GM23338 (cell line): Measurements from ENCODE around the gene KCTD8. TPM values are rescaled to one million over a fixed set of nuclear protein-coding genes. Genes with fewer than 3 reads are reported as not detected.

Source experiments
- ATAC-seq: fragments of 200-7000 bp; cut with Tn5 transposase; 3 replicates; pipeline ENCODE4 v1.9.1; 2020
- DNase-seq: peaks from one replicate; pipeline ENCODE4 v3.0.0-alpha.2; 2015; ENCODE audit warnings: low spot score
- H2AFZ ChIP-seq: fragments of 200-600 bp; sonication (generic); 2 replicates; pipeline ENCODE4 v1.8.0; 2016; ENCODE audit warnings: antibody characterized with exemption, mild to moderate bottlenecking, moderate library complexity
- H3F3A ChIP-seq: fragments of 200-600 bp; sonication (generic); replicated peaks from 2 replicates; pipeline ENCODE4 v1.8.0; 2017; ENCODE audit warnings: antibody characterized with exemption, mixed run types, low read depth
- H3K27ac ChIP-seq: fragments of 200-600 bp; sonication (generic); 2 replicates; pipeline ENCODE4 v1.6.1; 2016; ENCODE audit warnings: low read depth
- H3K27me3 ChIP-seq: fragments of 200-600 bp; sonication (generic); 2 replicates; pipeline ENCODE4 v1.8.0; 2016; ENCODE audit warnings: mild to moderate bottlenecking, mixed run types, moderate library complexity; ENCODE audit not compliant: insufficient read depth
- H3K36me3 ChIP-seq: fragments of 200-600 bp; sonication (generic); 2 replicates; pipeline ENCODE4 v1.8.0; 2016; ENCODE audit warnings: mild to moderate bottlenecking; ENCODE audit not compliant: insufficient read depth
- H3K4me1 ChIP-seq: fragments of 200-600 bp; sonication (generic); 2 replicates; pipeline ENCODE4 v1.8.0; 2016; ENCODE audit warnings: mild to moderate bottlenecking, moderate library complexity; ENCODE audit not compliant: insufficient read depth
- H3K4me2 ChIP-seq: fragments of 200-600 bp; sonication (generic); 2 replicates; pipeline ENCODE4 v1.7.1; 2017; ENCODE audit warnings: mixed run types
- H3K4me3 ChIP-seq: fragments of 200-600 bp; sonication (generic); 2 replicates; pipeline ENCODE4 v1.6.1; 2016; ENCODE audit warnings: mixed run types
- H3K79me2 ChIP-seq: fragments of 200-600 bp; sonication (generic); replicated peaks from 2 replicates; pipeline ENCODE4 v1.8.0; 2017; ENCODE audit warnings: mild to moderate bottlenecking; ENCODE audit not compliant: insufficient read depth
- H3K9me2 ChIP-seq: fragments of 200-600 bp; sonication (generic); 2 replicates; pipeline ENCODE4 v1.8.0; 2017; ENCODE audit not compliant: insufficient read depth
- H4K20me1 ChIP-seq: fragments of 200-600 bp; sonication (generic); replicated peaks from 2 replicates; pipeline ENCODE4 v1.8.0; 2017; ENCODE audit warnings: mild to moderate bottlenecking; ENCODE audit not compliant: insufficient read depth
- H3K27ac Mint-ChIP-seq: 2 replicates; pipeline ENCODE4 v1.8.0; 2020; ENCODE audit warnings: inconsistent platforms, mild to moderate bottlenecking, moderate library complexity, mixed read lengths
- H3K27me3 Mint-ChIP-seq: 3 replicates; pipeline ENCODE4 v1.8.0; 2022; ENCODE audit warnings: low read depth, mild to moderate bottlenecking, moderate library complexity, mixed read lengths, inconsistent platforms; ENCODE audit not compliant: insufficient read depth, poor library complexity
- H3K36me3 Mint-ChIP-seq: 3 replicates; pipeline ENCODE4 v1.8.0; 2021; ENCODE audit warnings: low read depth, mild to moderate bottlenecking, inconsistent platforms, moderate library complexity, mixed read lengths
- H3K4me1 Mint-ChIP-seq: 3 replicates; pipeline ENCODE4 v1.8.0; 2020; ENCODE audit warnings: mild to moderate bottlenecking, inconsistent platforms, mixed read lengths
- H3K4me3 Mint-ChIP-seq: 3 replicates; pipeline ENCODE4 v1.8.0; 2021; ENCODE audit warnings: moderate library complexity, mild to moderate bottlenecking, inconsistent platforms, mixed read lengths
- H3K9me3 Mint-ChIP-seq: 3 replicates; pipeline ENCODE4 v1.8.0; 2020; ENCODE audit warnings: moderate library complexity, mild to moderate bottlenecking, inconsistent platforms, mixed read lengths
- CREB1 ChIP-seq: fragments of 250-450 bp; sonication (Bioruptor Pico); IDR thresholded peaks from 2 replicates; pipeline ENCODE4 v1.5.0; 2020; ENCODE audit warnings: low read depth, mild to moderate bottlenecking, moderate library complexity
- EZH2phosphoT487 ChIP-seq: fragments of 200-600 bp; sonication (generic); IDR thresholded peaks from one replicate; pipeline ENCODE4 v1.8.1; 2018; ENCODE audit warnings: antibody characterized with exemption; ENCODE audit not compliant: unreplicated experiment
- POLR2AphosphoS5 ChIP-seq: IDR thresholded peaks from 2 replicates; pipeline ENCODE4 v1.6.1; 2016; ENCODE audit warnings: antibody characterized with exemption, low read depth
- STAT1 ChIP-seq: IDR thresholded peaks from one replicate; pipeline ENCODE4 v1.6.1; 2016; ENCODE audit warnings: antibody characterized with exemption; ENCODE audit not compliant: unreplicated experiment
- ZNF331 ChIP-seq: fragments of 250-450 bp; sonication (Bioruptor Pico); IDR thresholded peaks from 2 replicates; pipeline ENCODE4 v1.5.0; 2020; ENCODE audit warnings: low read depth, mild to moderate bottlenecking, moderate library complexity
- polyA plus RNA-seq: library from polyadenylated mRNA; unstranded; fragments of >200 nt; fragmentation: Nextera tagmentation; extraction: Ambion mirVana; gene quantifications from 2 replicates; pipeline ENCODE4 v1.2.1, GENCODE V29; 2016
- total RNA-seq: library from RNA; depleted of rRNA; stranded (reverse); fragments of >200 nt; shearing (Covaris generic); gene quantifications from 2 replicates; pipeline ENCODE4 v1.2.3, GENCODE V29; 2014
- TF ChIP-seq, protein P1 (sequence below): fragments of 250-450 bp; sonication (Bioruptor Pico); IDR thresholded peaks from 2 replicates; pipeline ENCODE4 v1.5.0; 2020; ENCODE audit warnings: mild to moderate bottlenecking, moderate library complexity
- TF ChIP-seq, protein P2 (sequence below): IDR thresholded peaks from 2 replicates; pipeline ENCODE4 v1.6.1; 2016; ENCODE audit warnings: antibody characterized with exemption
- TF ChIP-seq, protein P3 (sequence below), 2 experiments: fragments of 200-600 bp in 1 of 2; sonication (generic) in 1 of 2; conservative IDR thresholded peaks; 2 replicates each; pipeline versions ENCODE4 v1.5.1 to v1.6.1; 2016 to 2017; ENCODE audit warnings: antibody characterized with exemption in 2 of 2, low read depth in 2 of 2, mild to moderate bottlenecking in 2 of 2, moderate library complexity in 1 of 2
- TF ChIP-seq, protein P4 (sequence below): IDR thresholded peaks from one replicate; pipeline ENCODE4 v1.6.1; 2018; ENCODE audit warnings: antibody characterized with exemption; ENCODE audit not compliant: unreplicated experiment

KCTD8 gene
- total and polyA plus RNA-seq, 2 experiments from 2014 or later: 2.8 to 5.0 TPM

DNA sequence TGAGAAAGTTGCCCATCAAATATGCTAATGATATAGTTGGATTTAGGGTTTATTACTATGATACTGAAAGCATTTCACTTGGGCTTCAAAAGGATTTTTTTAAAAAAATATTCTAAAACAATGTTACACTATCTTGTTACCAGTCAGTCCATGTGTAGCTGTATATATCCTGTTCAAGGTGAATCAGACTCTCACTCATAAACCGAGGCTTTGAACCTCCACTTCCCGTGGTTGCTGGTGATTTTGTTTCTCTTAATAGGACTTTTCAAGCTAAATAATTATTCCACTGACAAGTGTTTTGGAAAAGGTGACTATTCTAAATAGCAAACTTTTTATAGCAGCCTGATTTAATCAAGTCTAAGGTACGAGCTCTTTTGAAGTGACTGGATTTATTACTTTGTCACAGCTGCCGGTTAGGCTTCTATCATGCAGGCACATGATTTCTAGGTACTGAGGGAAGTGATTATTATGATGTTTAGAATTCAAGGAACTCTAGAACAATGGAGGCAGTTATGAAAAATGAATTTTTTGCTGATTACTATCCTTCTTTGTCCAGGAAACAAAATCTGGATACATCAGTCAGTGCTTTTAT, 287.7 kb downstream of the KCTD8 start:
- H3K9me3 Mint-ChIP-seq: no peaks in the 10 kb centered on the region
- Histone ChIP-seq H3K4me3 (no peak overlapping the region), H3K27me3 (no peaks in the 10 kb centered on the region), H3K9me2 (peaks cover 2% of the 10 kb centered on the region; the same call in 1 of the 2 replicates), H3F3A (no peaks in the 10 kb centered on the region), H3K4me1 (no peaks in the 10 kb centered on the region), H3K36me3 (no peaks in the 10 kb centered on the region), H2AFZ (no peak overlapping the region), H3K79me2 (no peaks in the 10 kb centered on the region), H3K4me2 (no peak overlapping the region), H3K27ac (no peak overlapping the region), H4K20me1 (no peaks in the 10 kb centered on the region)
- no peak for ATAC-seq
- H3K4me3 Mint-ChIP-seq: no peak overlapping the region
- no peaks in the 10 kb centered on the region for H3K4me1 Mint-ChIP-seq
- TF ChIP-seq ZNF331 (CRISPR knock-in tag) (no peak), POLR2AphosphoS5 (no peak), EZH2phosphoT487 (no peak), STAT1 (no peak), CREB1 (CRISPR knock-in tag) (no peak)
- TF ChIP-seq, protein P1, sequence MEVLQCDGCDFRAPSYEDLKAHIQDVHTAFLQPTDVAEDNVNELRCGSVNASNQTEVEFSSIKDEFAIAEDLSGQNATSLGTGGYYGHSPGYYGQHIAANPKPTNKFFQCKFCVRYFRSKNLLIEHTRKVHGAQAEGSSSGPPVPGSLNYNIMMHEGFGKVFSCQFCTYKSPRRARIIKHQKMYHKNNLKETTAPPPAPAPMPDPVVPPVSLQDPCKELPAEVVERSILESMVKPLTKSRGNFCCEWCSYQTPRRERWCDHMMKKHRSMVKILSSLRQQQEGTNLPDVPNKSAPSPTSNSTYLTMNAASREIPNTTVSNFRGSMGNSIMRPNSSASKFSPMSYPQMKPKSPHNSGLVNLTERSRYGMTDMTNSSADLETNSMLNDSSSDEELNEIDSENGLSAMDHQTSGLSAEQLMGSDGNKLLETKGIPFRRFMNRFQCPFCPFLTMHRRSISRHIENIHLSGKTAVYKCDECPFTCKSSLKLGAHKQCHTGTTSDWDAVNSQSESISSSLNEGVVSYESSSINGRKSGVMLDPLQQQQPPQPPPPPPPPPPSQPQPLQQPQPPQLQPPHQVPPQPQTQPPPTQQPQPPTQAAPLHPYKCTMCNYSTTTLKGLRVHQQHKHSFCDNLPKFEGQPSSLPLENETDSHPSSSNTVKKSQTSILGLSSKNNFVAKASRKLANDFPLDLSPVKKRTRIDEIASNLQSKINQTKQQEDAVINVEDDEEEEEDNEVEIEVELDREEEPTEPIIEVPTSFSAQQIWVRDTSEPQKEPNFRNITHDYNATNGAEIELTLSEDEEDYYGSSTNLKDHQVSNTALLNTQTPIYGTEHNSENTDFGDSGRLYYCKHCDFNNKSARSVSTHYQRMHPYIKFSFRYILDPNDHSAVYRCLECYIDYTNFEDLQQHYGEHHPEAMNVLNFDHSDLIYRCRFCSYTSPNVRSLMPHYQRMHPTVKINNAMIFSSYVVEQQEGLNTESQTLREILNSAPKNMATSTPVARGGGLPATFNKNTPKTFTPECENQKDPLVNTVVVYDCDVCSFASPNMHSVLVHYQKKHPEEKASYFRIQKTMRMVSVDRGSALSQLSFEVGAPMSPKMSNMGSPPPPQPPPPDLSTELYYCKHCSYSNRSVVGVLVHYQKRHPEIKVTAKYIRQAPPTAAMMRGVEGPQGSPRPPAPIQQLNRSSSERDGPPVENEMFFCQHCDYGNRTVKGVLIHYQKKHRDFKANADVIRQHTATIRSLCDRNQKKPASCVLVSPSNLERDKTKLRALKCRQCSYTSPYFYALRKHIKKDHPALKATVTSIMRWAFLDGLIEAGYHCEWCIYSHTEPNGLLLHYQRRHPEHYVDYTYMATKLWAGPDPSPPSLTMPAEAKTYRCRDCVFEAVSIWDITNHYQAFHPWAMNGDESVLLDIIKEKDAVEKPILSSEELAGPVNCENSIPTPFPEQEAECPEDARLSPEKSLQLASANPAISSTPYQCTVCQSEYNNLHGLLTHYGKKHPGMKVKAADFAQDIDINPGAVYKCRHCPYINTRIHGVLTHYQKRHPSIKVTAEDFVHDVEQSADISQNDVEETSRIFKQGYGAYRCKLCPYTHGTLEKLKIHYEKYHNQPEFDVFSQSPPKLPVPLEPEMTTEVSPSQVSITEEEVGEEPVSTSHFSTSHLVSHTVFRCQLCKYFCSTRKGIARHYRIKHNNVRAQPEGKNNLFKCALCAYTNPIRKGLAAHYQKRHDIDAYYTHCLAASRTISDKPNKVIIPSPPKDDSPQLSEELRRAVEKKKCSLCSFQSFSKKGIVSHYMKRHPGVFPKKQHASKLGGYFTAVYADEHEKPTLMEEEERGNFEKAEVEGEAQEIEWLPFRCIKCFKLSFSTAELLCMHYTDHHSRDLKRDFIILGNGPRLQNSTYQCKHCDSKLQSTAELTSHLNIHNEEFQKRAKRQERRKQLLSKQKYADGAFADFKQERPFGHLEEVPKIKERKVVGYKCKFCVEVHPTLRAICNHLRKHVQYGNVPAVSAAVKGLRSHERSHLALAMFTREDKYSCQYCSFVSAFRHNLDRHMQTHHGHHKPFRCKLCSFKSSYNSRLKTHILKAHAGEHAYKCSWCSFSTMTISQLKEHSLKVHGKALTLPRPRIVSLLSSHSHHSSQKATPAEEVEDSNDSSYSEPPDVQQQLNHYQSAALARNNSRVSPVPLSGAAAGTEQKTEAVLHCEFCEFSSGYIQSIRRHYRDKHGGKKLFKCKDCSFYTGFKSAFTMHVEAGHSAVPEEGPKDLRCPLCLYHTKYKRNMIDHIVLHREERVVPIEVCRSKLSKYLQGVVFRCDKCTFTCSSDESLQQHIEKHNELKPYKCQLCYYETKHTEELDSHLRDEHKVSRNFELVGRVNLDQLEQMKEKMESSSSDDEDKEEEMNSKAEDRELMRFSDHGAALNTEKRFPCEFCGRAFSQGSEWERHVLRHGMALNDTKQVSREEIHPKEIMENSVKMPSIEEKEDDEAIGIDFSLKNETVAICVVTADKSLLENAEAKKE (CRISPR knock-in tag): no peak
- TF ChIP-seq, protein P2, sequence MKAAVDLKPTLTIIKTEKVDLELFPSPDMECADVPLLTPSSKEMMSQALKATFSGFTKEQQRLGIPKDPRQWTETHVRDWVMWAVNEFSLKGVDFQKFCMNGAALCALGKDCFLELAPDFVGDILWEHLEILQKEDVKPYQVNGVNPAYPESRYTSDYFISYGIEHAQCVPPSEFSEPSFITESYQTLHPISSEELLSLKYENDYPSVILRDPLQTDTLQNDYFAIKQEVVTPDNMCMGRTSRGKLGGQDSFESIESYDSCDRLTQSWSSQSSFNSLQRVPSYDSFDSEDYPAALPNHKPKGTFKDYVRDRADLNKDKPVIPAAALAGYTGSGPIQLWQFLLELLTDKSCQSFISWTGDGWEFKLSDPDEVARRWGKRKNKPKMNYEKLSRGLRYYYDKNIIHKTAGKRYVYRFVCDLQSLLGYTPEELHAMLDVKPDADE: no peak
- TF ChIP-seq, protein P3, sequence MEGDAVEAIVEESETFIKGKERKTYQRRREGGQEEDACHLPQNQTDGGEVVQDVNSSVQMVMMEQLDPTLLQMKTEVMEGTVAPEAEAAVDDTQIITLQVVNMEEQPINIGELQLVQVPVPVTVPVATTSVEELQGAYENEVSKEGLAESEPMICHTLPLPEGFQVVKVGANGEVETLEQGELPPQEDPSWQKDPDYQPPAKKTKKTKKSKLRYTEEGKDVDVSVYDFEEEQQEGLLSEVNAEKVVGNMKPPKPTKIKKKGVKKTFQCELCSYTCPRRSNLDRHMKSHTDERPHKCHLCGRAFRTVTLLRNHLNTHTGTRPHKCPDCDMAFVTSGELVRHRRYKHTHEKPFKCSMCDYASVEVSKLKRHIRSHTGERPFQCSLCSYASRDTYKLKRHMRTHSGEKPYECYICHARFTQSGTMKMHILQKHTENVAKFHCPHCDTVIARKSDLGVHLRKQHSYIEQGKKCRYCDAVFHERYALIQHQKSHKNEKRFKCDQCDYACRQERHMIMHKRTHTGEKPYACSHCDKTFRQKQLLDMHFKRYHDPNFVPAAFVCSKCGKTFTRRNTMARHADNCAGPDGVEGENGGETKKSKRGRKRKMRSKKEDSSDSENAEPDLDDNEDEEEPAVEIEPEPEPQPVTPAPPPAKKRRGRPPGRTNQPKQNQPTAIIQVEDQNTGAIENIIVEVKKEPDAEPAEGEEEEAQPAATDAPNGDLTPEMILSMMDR (conservative IDR thresholded peaks at IDR 0.05; ENCODE audit: low read depth in 2 of 2): no peak
- TF ChIP-seq, protein P4, sequence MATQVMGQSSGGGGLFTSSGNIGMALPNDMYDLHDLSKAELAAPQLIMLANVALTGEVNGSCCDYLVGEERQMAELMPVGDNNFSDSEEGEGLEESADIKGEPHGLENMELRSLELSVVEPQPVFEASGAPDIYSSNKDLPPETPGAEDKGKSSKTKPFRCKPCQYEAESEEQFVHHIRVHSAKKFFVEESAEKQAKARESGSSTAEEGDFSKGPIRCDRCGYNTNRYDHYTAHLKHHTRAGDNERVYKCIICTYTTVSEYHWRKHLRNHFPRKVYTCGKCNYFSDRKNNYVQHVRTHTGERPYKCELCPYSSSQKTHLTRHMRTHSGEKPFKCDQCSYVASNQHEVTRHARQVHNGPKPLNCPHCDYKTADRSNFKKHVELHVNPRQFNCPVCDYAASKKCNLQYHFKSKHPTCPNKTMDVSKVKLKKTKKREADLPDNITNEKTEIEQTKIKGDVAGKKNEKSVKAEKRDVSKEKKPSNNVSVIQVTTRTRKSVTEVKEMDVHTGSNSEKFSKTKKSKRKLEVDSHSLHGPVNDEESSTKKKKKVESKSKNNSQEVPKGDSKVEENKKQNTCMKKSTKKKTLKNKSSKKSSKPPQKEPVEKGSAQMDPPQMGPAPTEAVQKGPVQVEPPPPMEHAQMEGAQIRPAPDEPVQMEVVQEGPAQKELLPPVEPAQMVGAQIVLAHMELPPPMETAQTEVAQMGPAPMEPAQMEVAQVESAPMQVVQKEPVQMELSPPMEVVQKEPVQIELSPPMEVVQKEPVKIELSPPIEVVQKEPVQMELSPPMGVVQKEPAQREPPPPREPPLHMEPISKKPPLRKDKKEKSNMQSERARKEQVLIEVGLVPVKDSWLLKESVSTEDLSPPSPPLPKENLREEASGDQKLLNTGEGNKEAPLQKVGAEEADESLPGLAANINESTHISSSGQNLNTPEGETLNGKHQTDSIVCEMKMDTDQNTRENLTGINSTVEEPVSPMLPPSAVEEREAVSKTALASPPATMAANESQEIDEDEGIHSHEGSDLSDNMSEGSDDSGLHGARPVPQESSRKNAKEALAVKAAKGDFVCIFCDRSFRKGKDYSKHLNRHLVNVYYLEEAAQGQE: no peak
- no peak overlapping the region for H3K27ac Mint-ChIP-seq
- no peaks in the 10 kb centered on the region; the same call in 2 of the 3 replicates for H3K36me3 Mint-ChIP-seq
- DNase-seq: no peak
- no peaks in the 10 kb centered on the region for H3K27me3 Mint-ChIP-seq
